Gastrocnemius medialis (tissue), 4 donors: Measurements from ENCODE around the gene C1RL. TPM values are rescaled to one million over a fixed set of nuclear protein-coding genes. Genes with fewer than 3 reads are reported as not detected.

ENCODE experiments used
- ATAC-seq, 2 donors: fragments of 150-250 bp; one replicate each; pipeline ENCODE4 v1.9.1; 2016
- DNase-seq, 2 donors: peaks; one replicate each; pipeline ENCODE4 v3.0.0-alpha.2; 2019
- H3K27ac ChIP-seq, 4 donors: fragments of 200-600 bp; sonication (generic); 1 replicate in 1 of 4; 2 replicates in 3 of 4; pipeline ENCODE4 v1.5.1; 2016 to 2018; ENCODE audit warnings: mild to moderate bottlenecking in 2 of 4, moderate library complexity in 1 of 4
- H3K27me3 ChIP-seq, 3 donors: fragments of 200-600 bp; sonication (generic) in 2 of 3; 1 replicate in 1 of 3; 2 replicates in 2 of 3; pipeline versions ENCODE4 v1.5.1 to v1.6.0; 2016 to 2019; ENCODE audit warnings: mild to moderate bottlenecking in 1 of 3, moderate library complexity in 1 of 3
- H3K36me3 ChIP-seq, 2 donors: fragments of 200-600 bp; sonication (generic) in 1 of 2; one replicate each; pipeline ENCODE4 v1.5.1; 2017 to 2018
- H3K4me1 ChIP-seq, 2 donors: fragments of 200-600 bp; sonication (generic) in 1 of 2; one replicate each; pipeline ENCODE4 v1.5.1; 2016 to 2017; ENCODE audit warnings: mild to moderate bottlenecking in 2 of 2
- H3K4me3 ChIP-seq, 4 donors: fragments of 200-600 bp; sonication (generic) in 3 of 4; 1 replicate in 1 of 4; 2 replicates in 3 of 4; pipeline ENCODE4 v1.5.1; 2016 to 2019; ENCODE audit warnings: mild to moderate bottlenecking in 2 of 4
- H3K9me3 ChIP-seq, 3 donors: fragments of 200-600 bp; sonication (generic) in 2 of 3; 1 replicate in 1 of 3; 2 replicates in 2 of 3; pipeline ENCODE4 v1.5.1; 2016 to 2019
- POLR2A ChIP-seq, 2 donors: fragments of 450-650 bp; IDR thresholded peaks; one replicate each; pipeline ENCODE4 v1.6.1; 2017; ENCODE audit warnings: antibody characterized with exemption in 2 of 2, mild to moderate bottlenecking in 2 of 2, moderate library complexity in 2 of 2
- in situ Hi-C, 4 donors: fragments of 200-750 bp; cut with MboI; loops; one replicate each; pipeline versions ENCODE4 v1.15.0 to v1.8.0; 2017; ENCODE audit warnings: low sequenced_read_pairs in 4 of 4
- intact Hi-C: fragments of 100-400 bp; cut with DNase I; formaldehyde crosslinking; loops from one replicate; pipeline ENCODE4 v1.15.1; 2023; ENCODE audit warnings: low total_unique reads
- total RNA-seq, 4 donors: library from RNA; depleted of rRNA; stranded (reverse); fragments of >200 nt; gene quantifications; one replicate each; pipeline versions ENCODE4 v1.1.0 to v1.2.3, GENCODE V29; 2016
- TF ChIP-seq, protein P1 (sequence below), 5 experiments: fragments of 450-650 bp in 3 of 5; fragments of 200-600 bp in 2 of 5; sonication (generic) in 2 of 5; IDR thresholded peaks in 4 of 5; conservative IDR thresholded peaks in 1 of 5; 1 replicate in 4 of 5; 2 replicates in 1 of 5; pipeline ENCODE4 v1.5.1; 2016 to 2019; ENCODE audit warnings: antibody characterized with exemption in 5 of 5, mild to moderate bottlenecking in 3 of 5, moderate library complexity in 3 of 5

The C1RL gene
- total RNA-seq, 4 donors from 2014 or later: 15.0 to 18.7 (median 16.7) TPM

DNA sequence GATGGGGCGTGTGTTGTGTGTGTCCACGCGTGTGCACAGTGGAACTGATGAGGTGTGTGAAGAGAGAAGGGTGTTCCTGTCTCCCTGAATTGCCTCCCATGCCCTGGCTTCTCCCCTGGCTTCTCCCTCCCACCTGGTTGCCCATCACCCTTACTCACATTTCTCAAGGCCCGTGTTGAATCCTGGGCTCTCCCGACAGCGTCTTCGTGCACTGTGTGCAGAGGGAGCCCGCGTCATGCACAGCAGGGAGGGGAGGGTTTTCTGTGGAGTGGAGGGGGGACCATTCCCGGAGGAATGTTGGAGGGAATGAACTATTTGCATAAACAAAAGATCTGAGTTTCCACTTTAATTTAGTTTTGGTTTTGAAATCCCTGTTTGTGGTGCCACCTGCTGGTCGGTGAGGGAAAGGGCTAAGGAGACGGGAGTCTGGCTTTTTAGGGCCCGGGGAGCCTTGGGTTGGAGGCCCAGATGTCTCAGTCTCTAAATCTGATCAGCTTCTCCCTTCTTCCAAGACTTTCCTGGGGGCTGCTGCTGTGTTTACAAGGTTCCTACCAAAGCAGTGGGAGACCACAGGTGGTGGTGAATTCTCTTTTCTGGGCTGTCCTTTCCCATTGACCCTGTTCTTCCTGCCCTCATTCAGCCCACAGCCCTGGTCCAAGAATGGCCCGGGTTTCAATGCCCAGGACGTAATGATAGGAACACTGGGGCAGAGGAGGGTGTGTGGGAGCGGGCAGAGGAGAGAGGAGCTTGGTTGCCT, 16.6 kb downstream of the C1RL start, which contains the start of gene C1R:
Gene C1R, minus strand, starts transcription at position 217 of the 757 bp plus-strand sequence. Its CDS starts 57 bp downstream, at position 160.
- in situ Hi-C loops: loop anchor here in 1 of 4 donors (5.0 kb wide), 1 partner anchor 35 kb away; no protein-coding TSS in a partner anchor

DNA sequence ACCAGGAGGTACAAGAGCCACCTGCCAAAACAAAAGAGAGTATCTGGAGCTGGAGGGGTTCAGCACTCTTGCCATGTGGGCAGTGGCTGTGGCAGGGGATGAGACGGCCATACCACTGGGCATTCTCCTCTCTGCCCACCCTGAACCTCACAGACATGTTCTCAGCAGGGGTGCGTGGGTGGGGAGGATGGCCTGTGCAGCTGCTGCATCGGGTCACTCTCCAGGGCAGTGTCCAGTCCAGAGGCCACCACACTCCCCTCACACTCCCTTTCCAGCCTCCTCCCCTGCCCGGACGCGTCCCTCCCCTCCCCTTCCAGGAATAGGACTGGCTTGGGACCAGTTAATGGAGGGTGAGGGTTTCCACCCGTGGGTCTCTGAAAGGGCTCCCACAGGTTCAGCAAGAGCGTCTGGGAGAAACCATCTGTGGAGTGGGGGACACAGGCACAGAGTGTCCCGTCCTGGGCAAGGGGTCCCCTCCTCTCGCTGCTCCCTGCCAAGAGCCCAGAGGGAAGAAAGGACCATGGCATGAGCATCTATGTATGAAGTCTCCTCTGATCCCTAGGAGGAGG, 17.3 kb downstream of the C1RL start:
- Histone ChIP-seq H3K27me3 (no peaks in the 10 kb centered on the region), H3K9me3 (no peaks in the 10 kb centered on the region), H3K4me1 (peaks cover 8 to 17% of the 10 kb centered on the region in 2 donors), H3K27ac (peak overlapping the region; percentile 68 to 80 (median 70)), H3K36me3 (no peaks in the 10 kb centered on the region), H3K4me3 (peak overlapping the region; percentile 48 to 78 (median 59))
- intact Hi-C loops (loop anchor here (1.0 to 5.0 kb wide), 3 partner anchors 31 to 169 kb away; partner anchors contain the start of genes C12orf57, C1S and RNU7-1), in situ Hi-C loops (loop anchor here in 1 of 4 donors (5.0 kb wide), 1 partner anchor 34 kb away; no protein-coding TSS in a partner anchor)
- TF ChIP-seq, protein P1, sequence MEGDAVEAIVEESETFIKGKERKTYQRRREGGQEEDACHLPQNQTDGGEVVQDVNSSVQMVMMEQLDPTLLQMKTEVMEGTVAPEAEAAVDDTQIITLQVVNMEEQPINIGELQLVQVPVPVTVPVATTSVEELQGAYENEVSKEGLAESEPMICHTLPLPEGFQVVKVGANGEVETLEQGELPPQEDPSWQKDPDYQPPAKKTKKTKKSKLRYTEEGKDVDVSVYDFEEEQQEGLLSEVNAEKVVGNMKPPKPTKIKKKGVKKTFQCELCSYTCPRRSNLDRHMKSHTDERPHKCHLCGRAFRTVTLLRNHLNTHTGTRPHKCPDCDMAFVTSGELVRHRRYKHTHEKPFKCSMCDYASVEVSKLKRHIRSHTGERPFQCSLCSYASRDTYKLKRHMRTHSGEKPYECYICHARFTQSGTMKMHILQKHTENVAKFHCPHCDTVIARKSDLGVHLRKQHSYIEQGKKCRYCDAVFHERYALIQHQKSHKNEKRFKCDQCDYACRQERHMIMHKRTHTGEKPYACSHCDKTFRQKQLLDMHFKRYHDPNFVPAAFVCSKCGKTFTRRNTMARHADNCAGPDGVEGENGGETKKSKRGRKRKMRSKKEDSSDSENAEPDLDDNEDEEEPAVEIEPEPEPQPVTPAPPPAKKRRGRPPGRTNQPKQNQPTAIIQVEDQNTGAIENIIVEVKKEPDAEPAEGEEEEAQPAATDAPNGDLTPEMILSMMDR (IDR thresholded peaks at IDR 0.05 in 4 of 5, conservative IDR thresholded peaks at IDR 0.05 in 1 of 5): no peak
- no peak for TF ChIP-seq POLR2A (IDR thresholded peaks at IDR 0.05)
- peak; percentile 15 to 20 for ATAC-seq
- DNase-seq: peak in 1 of 2 donors; percentile 36

More for the DNA sequence above, 16.6 kb downstream of the C1RL start, which contains the start of gene C1R:
- H3K4me1 ChIP-seq: peaks cover 8 to 24% of the 10 kb centered on the region in 2 donors
- peak within 1 kb of the TSS; percentile 68 to 80 (median 70) for H3K27ac ChIP-seq
- H3K9me3 ChIP-seq: no peaks in the 10 kb centered on the region
- TF ChIP-seq POLR2A (IDR thresholded peaks at IDR 0.05): peak in 1 of 2 donors; percentile 48
- TF ChIP-seq, protein P1 (IDR thresholded peaks at IDR 0.05 in 4 of 5, conservative IDR thresholded peaks at IDR 0.05 in 1 of 5): peak; percentile 75 to 93 (median 88)
- no peaks in the 10 kb centered on the region for H3K27me3 ChIP-seq
- peak; percentile 50 to 70 for DNase-seq
- intact Hi-C loops: loop anchor here (1.0 to 5.0 kb wide), 3 partner anchors 32 to 170 kb away; partner anchors contain the start of genes C12orf57, C1S and RNU7-1
- H3K36me3 ChIP-seq: no peaks in the 10 kb centered on the region
- H3K4me3 ChIP-seq: peak within 1 kb of the TSS; percentile 48 to 78 (median 59)
- ATAC-seq: peak; percentile 67 to 75

DNA sequence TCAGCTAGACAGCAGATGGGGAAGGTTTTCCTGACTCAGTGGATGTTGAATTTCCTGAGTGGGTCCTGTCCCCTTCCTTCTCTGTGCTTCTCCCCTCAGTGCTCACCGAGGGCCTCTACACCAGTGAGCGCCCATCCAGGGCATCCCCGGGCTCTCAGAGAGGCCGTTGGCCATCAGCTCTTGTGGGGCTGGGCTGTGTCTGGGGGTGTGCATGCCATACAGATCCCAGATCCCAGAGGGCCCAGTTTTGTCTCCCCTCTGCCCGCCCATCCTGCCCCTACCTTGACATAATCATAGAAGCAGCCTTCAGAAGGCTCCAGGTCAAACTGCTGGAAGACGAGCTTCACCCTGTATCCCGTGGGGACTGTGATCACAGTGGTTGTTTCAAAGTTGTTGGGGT, 17.8 kb downstream of the C1RL start:
- H3K27ac ChIP-seq: peak overlapping the region; percentile 68 to 80 (median 70)
- no peaks in the 10 kb centered on the region for H3K27me3 ChIP-seq
- no peak for DNase-seq
- peak overlapping the region; percentile 48 to 78 (median 59) for H3K4me3 ChIP-seq
- no peaks in the 10 kb centered on the region for H3K9me3 ChIP-seq
- ATAC-seq: no peak
- in situ Hi-C loops (loop anchor here in 1 of 4 donors (5.0 kb wide), 1 partner anchor 34 kb away; no protein-coding TSS in a partner anchor), intact Hi-C loops (loop anchor here (5.0 kb wide), 2 partner anchors 149 to 169 kb away; partner anchors contain the start of genes C12orf57 and RNU7-1)
- TF ChIP-seq, protein P1 (IDR thresholded peaks at IDR 0.05 in 4 of 5, conservative IDR thresholded peaks at IDR 0.05 in 1 of 5): no peak
- TF ChIP-seq POLR2A (IDR thresholded peaks at IDR 0.05): no peak
- H3K4me1 ChIP-seq: peaks cover 8 to 15% of the 10 kb centered on the region in 2 donors
- H3K36me3 ChIP-seq: no peaks in the 10 kb centered on the region

DNA sequence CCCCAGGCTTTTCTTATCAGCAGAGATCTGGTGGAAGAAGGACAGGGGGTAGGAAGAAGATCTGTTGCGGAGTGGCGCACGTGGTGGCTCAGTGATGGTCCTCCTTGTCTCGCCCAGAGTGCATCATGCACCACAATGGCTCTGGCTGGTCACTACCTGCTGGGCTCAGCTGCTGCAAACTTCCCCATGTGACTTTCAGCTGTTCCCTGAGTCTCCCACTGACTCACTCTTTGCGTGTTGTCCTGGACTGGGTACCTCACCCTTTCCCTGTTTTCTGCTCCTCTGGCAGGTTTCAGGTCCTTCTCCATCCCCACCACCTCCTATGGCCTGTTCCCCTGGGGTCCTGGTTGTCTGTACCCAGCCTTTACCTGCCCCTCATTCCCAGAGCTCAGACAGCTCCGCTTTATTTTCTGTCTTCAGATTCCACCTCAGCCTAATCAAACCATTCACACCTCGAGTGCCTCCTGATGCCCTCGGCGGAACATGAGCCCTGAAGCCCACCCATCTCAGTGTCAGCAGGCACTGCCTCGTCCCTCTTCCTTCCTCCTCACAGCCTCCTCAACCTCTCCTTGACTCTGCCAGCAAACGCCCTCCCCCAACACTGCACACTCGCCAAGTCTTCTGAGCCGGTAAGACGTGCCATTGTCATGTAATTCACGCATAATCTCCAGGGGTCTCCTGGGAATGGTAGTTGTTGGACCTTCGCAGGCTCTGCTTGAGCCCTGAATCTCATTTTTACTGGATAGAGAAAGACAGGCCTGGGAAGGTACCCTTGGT, 18.6 kb downstream of the C1RL start:
- Histone ChIP-seq H3K4me1 (peaks cover 8 to 15% of the 10 kb centered on the region in 2 donors), H3K4me3 (peak overlapping the region in 3 of 4 donors; percentile 48 to 60 (median 58)), H3K36me3 (no peaks in the 10 kb centered on the region), H3K9me3 (no peaks in the 10 kb centered on the region), H3K27me3 (no peaks in the 10 kb centered on the region), H3K27ac (peak overlapping the region; percentile 68 to 80 (median 70))
- DNase-seq: no peak
- no peak for ATAC-seq
- TF ChIP-seq, protein P1 (IDR thresholded peaks at IDR 0.05 in 4 of 5, conservative IDR thresholded peaks at IDR 0.05 in 1 of 5): no peak
- no peak for TF ChIP-seq POLR2A (IDR thresholded peaks at IDR 0.05)
- in situ Hi-C loops (loop anchor here in 1 of 4 donors (5.0 kb wide), 1 partner anchor 33 kb away; no protein-coding TSS in a partner anchor), intact Hi-C loops (loop anchor here (5.0 kb wide), 2 partner anchors 148 to 168 kb away; partner anchors contain the start of genes C12orf57 and RNU7-1)
